ENCODE measurements around the gene DPP3.

DNA sequence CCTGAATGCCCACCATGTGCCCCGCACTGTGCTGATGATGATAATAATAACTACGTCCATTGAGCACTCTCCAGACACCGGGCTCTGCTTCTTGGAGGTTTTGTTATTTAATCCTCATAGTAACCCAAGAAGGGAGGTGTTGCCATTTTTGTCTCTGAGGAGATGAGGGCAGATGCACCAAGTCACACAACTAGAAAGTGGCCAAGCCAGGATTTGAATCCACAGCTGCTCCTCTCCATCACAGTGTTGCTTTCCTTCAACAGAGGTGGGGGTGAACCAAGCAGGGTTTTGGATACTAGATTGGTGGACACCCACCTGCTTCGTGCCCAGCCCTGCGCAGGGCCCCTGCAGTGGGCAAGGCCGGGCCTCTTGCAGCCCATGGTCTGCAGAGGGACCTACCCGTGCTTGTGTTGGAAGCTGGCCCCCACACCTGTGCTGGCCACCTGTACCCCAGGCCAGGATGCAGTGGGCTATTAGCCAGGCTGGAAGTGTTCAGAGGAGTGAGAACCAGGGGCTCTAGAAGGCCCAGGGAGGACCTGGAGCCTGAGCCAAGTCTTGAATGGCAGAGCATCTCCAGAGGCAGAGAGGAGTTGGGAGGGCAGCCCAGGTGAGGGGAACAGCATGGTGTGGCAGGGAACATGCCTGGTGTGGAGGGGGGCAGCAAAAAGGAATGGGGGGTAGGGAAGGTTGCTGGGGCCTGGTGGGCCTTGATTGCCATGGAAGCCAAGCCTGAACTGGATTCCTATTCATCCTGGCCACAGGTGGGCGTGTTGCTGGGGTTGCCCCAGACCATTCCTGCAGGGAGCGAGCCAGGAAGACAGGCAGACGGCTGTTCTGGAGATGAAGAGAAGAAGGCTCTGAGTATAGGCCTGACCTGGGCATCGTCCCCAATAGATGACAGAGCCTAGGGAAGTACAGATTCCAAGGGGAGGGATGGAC is 2.7 kb upstream of the DPP3 start:
- TF ChIP-seq, protein P1, sequence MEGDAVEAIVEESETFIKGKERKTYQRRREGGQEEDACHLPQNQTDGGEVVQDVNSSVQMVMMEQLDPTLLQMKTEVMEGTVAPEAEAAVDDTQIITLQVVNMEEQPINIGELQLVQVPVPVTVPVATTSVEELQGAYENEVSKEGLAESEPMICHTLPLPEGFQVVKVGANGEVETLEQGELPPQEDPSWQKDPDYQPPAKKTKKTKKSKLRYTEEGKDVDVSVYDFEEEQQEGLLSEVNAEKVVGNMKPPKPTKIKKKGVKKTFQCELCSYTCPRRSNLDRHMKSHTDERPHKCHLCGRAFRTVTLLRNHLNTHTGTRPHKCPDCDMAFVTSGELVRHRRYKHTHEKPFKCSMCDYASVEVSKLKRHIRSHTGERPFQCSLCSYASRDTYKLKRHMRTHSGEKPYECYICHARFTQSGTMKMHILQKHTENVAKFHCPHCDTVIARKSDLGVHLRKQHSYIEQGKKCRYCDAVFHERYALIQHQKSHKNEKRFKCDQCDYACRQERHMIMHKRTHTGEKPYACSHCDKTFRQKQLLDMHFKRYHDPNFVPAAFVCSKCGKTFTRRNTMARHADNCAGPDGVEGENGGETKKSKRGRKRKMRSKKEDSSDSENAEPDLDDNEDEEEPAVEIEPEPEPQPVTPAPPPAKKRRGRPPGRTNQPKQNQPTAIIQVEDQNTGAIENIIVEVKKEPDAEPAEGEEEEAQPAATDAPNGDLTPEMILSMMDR (conservative IDR thresholded peaks at IDR 0.05; ENCODE audit: low read length), result no peak
- TF ChIP-seq EZH2phosphoT487 (IDR thresholded peaks at IDR 0.05; ENCODE audit: borderline replicate concordance, low read depth, low read length), result no peak
